GM12878 (cell line): ENCODE data around the gene FCAMR. TPM values are rescaled to one million over a fixed set of nuclear protein-coding genes. Genes with fewer than 3 reads are reported as not detected.

Experiments
- ATAC-seq: fragments of 200-7000 bp; cut with Tn5 transposase; 3 replicates; pipeline ENCODE4 v1.9.1; 2020; ENCODE audit warnings: mild to moderate bottlenecking, moderate library complexity
- BruUV-seq: library from RNA; stranded (reverse); fragments of 400-500 nt; replicated peaks from 2 replicates; lab custom pipeline; 2021; lab: Mats Ljungman, UMichigan
- CTCF ChIA-PET: fragments of 300-600 bp; sonication (Branson Sonifier 250); formaldehyde crosslinking; extraction: SDS; loops from one replicate; lab custom pipeline; 2021; ENCODE audit warnings: inconsistent platforms; lab: Yijun Ruan, JAX
- POLR2A ChIA-PET: fragments of 350-600 bp; formaldehyde crosslinking; extraction: SDS; loops from one replicate; lab custom pipeline; 2021; ENCODE audit warnings: inconsistent platforms; lab: Charles Lee
- RAD21 ChIA-PET: fragments of 300-600 bp; sonication (Branson Sonifier 250); formaldehyde crosslinking; loops from one replicate; lab custom pipeline; 2023; ENCODE audit warnings: antibody characterized with exemption; ENCODE audit not compliant: unreplicated experiment; lab: Charles Lee
- SMC1A ChIA-PET: fragments of 300-600 bp; sonication (Branson Sonifier 250); formaldehyde crosslinking; loops from one replicate; lab custom pipeline; 2023; ENCODE audit not compliant: unreplicated experiment, uncharacterized antibody; lab: Charles Lee
- DNase-seq: peaks from one replicate; pipeline ENCODE4 v3.0.0-alpha.2; 2011; ENCODE audit warnings: low read depth, low spot score
- FAIRE-seq: peaks from 3 replicates; lab custom pipeline; 2011; peaks lifted over from hg19 to GRCh38; lab: Jason Lieb, UNC
- H2AFZ ChIP-seq: 2 replicates; pipeline ENCODE4 v1.6.0; 2011; ENCODE audit warnings: low read depth, low read length, control low read depth; ENCODE audit not compliant: control insufficient read depth
- H3K27ac ChIP-seq: 2 replicates; pipeline ENCODE4 v1.5.1; 2011; ENCODE audit warnings: control low read depth; ENCODE audit not compliant: control insufficient read depth, insufficient read depth
- H3K27me3 ChIP-seq, 2 experiments: replicated peaks in 1 of 2; 2 replicates each; pipeline versions ENCODE4 v1.6.0 to v1.6.1; 2011; ENCODE audit warnings: low read length in 1 of 2; ENCODE audit not compliant: control insufficient read depth in 2 of 2, insufficient read depth in 2 of 2
- H3K36me3 ChIP-seq, 2 experiments: 2 replicates each; pipeline ENCODE4 v1.5.1; 2011; ENCODE audit warnings: low read length in 1 of 2; ENCODE audit not compliant: control insufficient read depth in 2 of 2, insufficient read depth in 2 of 2
- H3K4me1 ChIP-seq: 2 replicates; pipeline ENCODE4 v1.6.1; 2011; ENCODE audit warnings: mild to moderate bottlenecking, low read length, moderate library complexity, mixed read lengths; ENCODE audit not compliant: control insufficient read depth, insufficient read depth
- H3K4me2 ChIP-seq: 2 replicates; pipeline ENCODE4 v1.6.0; 2011; ENCODE audit warnings: control low read depth; ENCODE audit not compliant: control insufficient read depth, insufficient read depth
- H3K4me3 ChIP-seq: fragments of 200-600 bp; sonication (generic); 2 replicates; pipeline ENCODE4 v1.5.1; 2016
- H3K79me2 ChIP-seq: 2 replicates; pipeline ENCODE4 v1.6.0; 2011; ENCODE audit warnings: low read length; ENCODE audit not compliant: control insufficient read depth, insufficient read depth
- H3K9ac ChIP-seq: 2 replicates; pipeline ENCODE4 v1.8.0; 2011; ENCODE audit warnings: low read length, control low read depth, mixed read lengths; ENCODE audit not compliant: control insufficient read depth, insufficient read depth
- H3K9me3 ChIP-seq: replicated peaks from 3 replicates; pipeline ENCODE4 v1.5.1; 2011; ENCODE audit warnings: mild to moderate bottlenecking, low read length; ENCODE audit not compliant: control insufficient read depth, insufficient read depth
- H4K20me1 ChIP-seq: 2 replicates; pipeline ENCODE4 v1.6.0; 2011; ENCODE audit not compliant: control insufficient read depth, insufficient read depth
- ATF2 ChIP-seq: IDR thresholded peaks from 2 replicates; pipeline ENCODE4 v1.6.1; 2012; ENCODE audit warnings: low read length, inconsistent platforms
- DPF2 ChIP-seq: fragments of 450-650 bp; IDR thresholded peaks from 2 replicates; pipeline ENCODE4 v1.6.1; 2017; ENCODE audit warnings: mild to moderate bottlenecking
- HDAC6 ChIP-seq: fragments of 200-600 bp; sonication (generic); IDR thresholded peaks from one replicate; pipeline ENCODE4 v1.8.0; 2017; ENCODE audit warnings: antibody characterized with exemption; ENCODE audit not compliant: unreplicated experiment
- JUNB ChIP-seq: IDR thresholded peaks from 2 replicates; pipeline ENCODE4 v1.6.1; 2016; ENCODE audit warnings: antibody characterized with exemption, mild to moderate bottlenecking
- KDM1A ChIP-seq: fragments of 200-600 bp; sonication (generic); IDR thresholded peaks from 2 replicates; pipeline ENCODE4 v1.6.1; 2016; ENCODE audit warnings: borderline replicate concordance
- MEF2A ChIP-seq: IDR thresholded peaks from 2 replicates; pipeline ENCODE4 v1.6.1; 2011; ENCODE audit warnings: low read depth, mild to moderate bottlenecking, low read length, moderate library complexity; ENCODE audit not compliant: insufficient read depth
- MTA3 ChIP-seq: IDR thresholded peaks from 2 replicates; pipeline ENCODE4 v1.6.1; 2012; ENCODE audit warnings: low read length, inconsistent platforms, borderline replicate concordance
- MYB ChIP-seq: fragments of 150-350 bp; IDR thresholded peaks from 2 replicates; pipeline ENCODE4 v1.6.1; 2014; ENCODE audit warnings: mild to moderate bottlenecking, low read depth, low read length, borderline replicate concordance
- NFIC ChIP-seq: IDR thresholded peaks from 2 replicates; pipeline ENCODE4 v1.6.1; 2012; ENCODE audit warnings: low read depth, mild to moderate bottlenecking, inconsistent platforms, low read length, moderate library complexity
- NR2C1 ChIP-seq: fragments of 450-650 bp; IDR thresholded peaks from 2 replicates; pipeline ENCODE4 v1.6.1; 2017; ENCODE audit warnings: antibody characterized with exemption, mild to moderate bottlenecking, moderate library complexity
- POLR2AphosphoS2 ChIP-seq: IDR thresholded peaks from 2 replicates; pipeline ENCODE4 v1.6.1; 2011; ENCODE audit warnings: low read depth, mild to moderate bottlenecking, low read length, improper control_type of control experiment, moderate library complexity
- SP1 ChIP-seq: IDR thresholded peaks from one replicate; pipeline ENCODE4 v1.6.1; 2011; ENCODE audit warnings: low read depth, low read length
- ZNF24 ChIP-seq: fragments of 450-650 bp; IDR thresholded peaks from 2 replicates; pipeline ENCODE4 v1.6.1; 2017; ENCODE audit warnings: antibody characterized with exemption, mild to moderate bottlenecking
- ZNF687 ChIP-seq: fragments of 450-650 bp; IDR thresholded peaks from 2 replicates; pipeline ENCODE4 v1.6.1; 2017; ENCODE audit warnings: mild to moderate bottlenecking, moderate library complexity
- WGBS: methylation state at CpG from one replicate; pipeline ENCODE4 v1.1.6; 2016; ENCODE audit warnings: low lambda C conversion rate; ENCODE audit not compliant: insufficient replicate concordance, insufficient coverage; ENCODE audit errors: missing lambda C conversion rate; 5-methylcytosine and 5-hydroxymethylcytosine counted together
- in situ Hi-C: fragments of 300-500 bp; cut with MboI; formaldehyde crosslinking; loops from 9 replicates; pipeline ENCODE4 v1.14.3; 2018; ENCODE audit warnings: mixed read lengths
- intact Hi-C: fragments of 100-400 bp; cut with micrococcal nuclease; formaldehyde crosslinking; loops from one replicate; pipeline ENCODE4 v1.14.2; 2022; ENCODE audit not compliant: unreplicated experiment
- polyA plus RNA-seq, 11 experiments: library from polyadenylated mRNA; depleted of rRNA in 4 of 11; unstranded in 6 of 11; stranded (reverse) in 5 of 11; fragments of >200 nt; fragmentation: Nextera tagmentation in 4 of 11; fragmentation: Illumina TruSeq in 1 of 11; extraction: Ambion mirVana in 4 of 11; extraction: Trizol in 1 of 11; gene quantifications; 1 replicate in 1 of 11; 2 replicates in 10 of 11; pipeline versions ENCODE4 v1.2.1 to v1.2.3, GENCODE V29; 2011 to 2016; ENCODE audit warnings: inconsistent platforms in 2 of 11, missing spikeins in 2 of 11, low read depth in 1 of 11
- total RNA-seq, 4 experiments: library from RNA; depleted of rRNA in 3 of 4; stranded (reverse); fragments of >200 nt in 3 of 4; fragmentation: Illumina TruSeq in 1 of 4; extraction: Trizol in 1 of 4; gene quantifications; 2 replicates each; pipeline versions ENCODE4 v1.2.1 to v1.2.3, GENCODE V29; 2013 to 2021
- TF ChIP-seq, protein P1 (sequence below): IDR thresholded peaks from 2 replicates; pipeline ENCODE4 v1.6.1; 2011; ENCODE audit warnings: borderline replicate concordance, low read depth, mild to moderate bottlenecking, moderate library complexity, low read length; ENCODE audit not compliant: insufficient read depth, poor library complexity, severe bottlenecking
- TF ChIP-seq, protein P2 (sequence below): IDR thresholded peaks from 2 replicates; pipeline ENCODE4 v1.6.1; 2011; ENCODE audit warnings: mild to moderate bottlenecking, low read depth, low read length, moderate library complexity; ENCODE audit not compliant: insufficient replicate concordance

FCAMR gene
- total and polyA plus RNA-seq, 10 of the 15 experiments (the other 5 are each of a cell fraction or from before 2014, with no cell fraction given): 0.04 to 0.15 (median 0.06) TPM; not detected in 3

DNA sequence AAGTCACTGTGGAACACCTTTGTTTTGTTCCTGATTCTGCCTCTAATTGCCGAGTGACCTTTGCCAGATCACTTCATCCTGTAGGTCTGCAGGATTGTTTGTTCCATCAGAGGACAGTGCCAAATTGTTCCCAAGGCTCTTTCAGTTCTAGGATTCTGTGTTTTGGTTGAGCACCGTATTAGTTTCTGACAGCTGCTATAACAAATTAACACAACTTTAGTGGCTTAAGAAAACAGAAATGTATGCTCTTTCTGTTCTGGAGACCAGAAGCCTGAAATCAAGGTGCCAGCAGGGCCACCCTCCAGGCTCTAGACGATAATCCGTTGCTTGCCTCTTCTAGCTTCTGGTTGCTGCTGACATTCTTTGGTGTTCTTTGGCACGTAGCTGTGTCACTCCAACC, 20.6 kb downstream of the FCAMR start:
- in situ Hi-C loops (no loop called here), intact Hi-C loops (no loop called here)
- TF ChIP-seq POLR2AphosphoS2 (no peak), ZNF24 (no peak), MTA3 (no peak), ATF2 (no peak), SP1 (no peak), ZNF687 (no peak), MEF2A (no peak), JUNB (no peak), HDAC6 (no peak), NFIC (no peak), MYB (no peak), KDM1A (no peak), NR2C1 (no peak), DPF2 (no peak)
- TF ChIP-seq, protein P1, sequence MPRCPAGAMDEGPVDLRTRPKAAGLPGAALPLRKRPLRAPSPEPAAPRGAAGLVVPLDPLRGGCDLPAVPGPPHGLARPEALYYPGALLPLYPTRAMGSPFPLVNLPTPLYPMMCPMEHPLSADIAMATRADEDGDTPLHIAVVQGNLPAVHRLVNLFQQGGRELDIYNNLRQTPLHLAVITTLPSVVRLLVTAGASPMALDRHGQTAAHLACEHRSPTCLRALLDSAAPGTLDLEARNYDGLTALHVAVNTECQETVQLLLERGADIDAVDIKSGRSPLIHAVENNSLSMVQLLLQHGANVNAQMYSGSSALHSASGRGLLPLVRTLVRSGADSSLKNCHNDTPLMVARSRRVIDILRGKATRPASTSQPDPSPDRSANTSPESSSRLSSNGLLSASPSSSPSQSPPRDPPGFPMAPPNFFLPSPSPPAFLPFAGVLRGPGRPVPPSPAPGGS: no peak
- TF ChIP-seq, protein P2, sequence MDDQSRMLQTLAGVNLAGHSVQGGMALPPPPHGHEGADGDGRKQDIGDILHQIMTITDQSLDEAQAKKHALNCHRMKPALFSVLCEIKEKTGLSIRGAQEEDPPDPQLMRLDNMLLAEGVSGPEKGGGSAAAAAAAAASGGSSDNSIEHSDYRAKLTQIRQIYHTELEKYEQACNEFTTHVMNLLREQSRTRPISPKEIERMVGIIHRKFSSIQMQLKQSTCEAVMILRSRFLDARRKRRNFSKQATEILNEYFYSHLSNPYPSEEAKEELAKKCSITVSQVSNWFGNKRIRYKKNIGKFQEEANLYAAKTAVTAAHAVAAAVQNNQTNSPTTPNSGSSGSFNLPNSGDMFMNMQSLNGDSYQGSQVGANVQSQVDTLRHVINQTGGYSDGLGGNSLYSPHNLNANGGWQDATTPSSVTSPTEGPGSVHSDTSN: no peak
- TF ChIP-seq, all 136 proteins: peak for 0

More for the DNA sequence above, 20.6 kb downstream of the FCAMR start:
- no TSS peak for BruUV-seq
- H3K9me3 ChIP-seq: peaks cover 4% of the 10 kb centered on the region; the same call in 2 of the 3 replicates
- H3K4me1 ChIP-seq: peaks cover 44% of the 10 kb centered on the region
- ChIA-PET SMC1A (interaction anchor here (0.8 to 2.6 kb wide), 8 partner anchors 8 to 230 kb away, joined by 3 to 12 read pairs (median 4); partner anchors contain the start of gene FCAMR), RAD21 (interaction anchor here (1.1 kb wide), 1 partner anchor 32 kb away, joined by 3 read pairs; no protein-coding TSS in a partner anchor), CTCF (interaction anchor here (0.9 to 9.4 kb wide), 4 partner anchors 16 to 38 kb away, joined by 3 to 61 read pairs (median 8); no protein-coding TSS in a partner anchor), POLR2A (interaction anchor here (0.5 kb wide), 1 partner anchor 147 kb away, joined by 3 read pairs; no protein-coding TSS in a partner anchor)
- no peaks in the 10 kb centered on the region for H3K36me3 ChIP-seq
- H4K20me1 ChIP-seq: no peaks in the 10 kb centered on the region
- no peak overlapping the region; the same call in 1 of the 2 replicates for H2AFZ ChIP-seq
- DNase-seq: no peak
- H3K27ac ChIP-seq: no peak overlapping the region
- H3K27me3 ChIP-seq: no peaks in the 10 kb centered on the region
- WGBS: 93% methylated on average over 5 of the region's 5 CpGs
- no peak overlapping the region for H3K4me3 ChIP-seq
- no peak overlapping the region for H3K9ac ChIP-seq
- no peak for FAIRE-seq
- peak overlapping the region; percentile 41; the same call in 1 of the 2 replicates for H3K4me2 ChIP-seq
- no peaks in the 10 kb centered on the region for H3K79me2 ChIP-seq
- ATAC-seq: no peak
